WTC11 (cell line): ENCODE data around the gene RASGRP3. TPM values are rescaled to one million over a fixed set of nuclear protein-coding genes. Genes with fewer than 3 reads are reported as not detected.

Experiments
- ATAC-seq: fragments of 200-7000 bp; cut with Tn5 transposase; 2 replicates; pipeline ENCODE4 v1.10.0; 2021; ENCODE audit warnings: mild to moderate bottlenecking, moderate library complexity
- CTCF ChIA-PET: fragments of 300-600 bp; sonication (Branson Sonifier 250); formaldehyde crosslinking; loops from one replicate; lab custom pipeline; 2021; ENCODE audit warnings: antibody characterized with exemption; lab: Charles Lee
- POLR2A ChIA-PET: fragments of 350-600 bp; sonication (Branson Sonifier 250); formaldehyde crosslinking; loops from one replicate; lab custom pipeline; 2021; ENCODE audit warnings: antibody characterized with exemption; lab: Charles Lee
- DNase-seq: peaks from one replicate; pipeline ENCODE4 v3.0.0; 2021; ENCODE audit warnings: low spot score
- H3K27ac Mint-ChIP-seq: 2 replicates; pipeline ENCODE4 v1.8.0; 2021; ENCODE audit warnings: mixed read lengths
- H3K27me3 Mint-ChIP-seq: 2 replicates; pipeline ENCODE4 v1.8.0; 2021; ENCODE audit warnings: low read depth, mild to moderate bottlenecking, moderate library complexity, mixed read lengths
- H3K36me3 Mint-ChIP-seq: 2 replicates; pipeline ENCODE4 v1.8.0; 2021; ENCODE audit warnings: mixed read lengths
- H3K4me1 Mint-ChIP-seq: 2 replicates; pipeline ENCODE4 v1.8.0; 2022; ENCODE audit warnings: mixed read lengths
- H3K4me3 Mint-ChIP-seq: 2 replicates; pipeline ENCODE4 v1.8.0; 2021; ENCODE audit warnings: mild to moderate bottlenecking, moderate library complexity, mixed read lengths
- H3K9me3 Mint-ChIP-seq: 2 replicates; pipeline ENCODE4 v1.8.0; 2021; ENCODE audit warnings: mixed read lengths
- ATF1 ChIP-seq: sonication (generic); formaldehyde crosslinking; IDR thresholded peaks from 2 replicates; pipeline ENCODE4 v1.8.1; 2023; ENCODE audit warnings: mild to moderate bottlenecking, moderate library complexity, missing genetic modification reagents
- CDX4 ChIP-seq: fragments of 250-450 bp; sonication (Bioruptor Pico); IDR thresholded peaks from 2 replicates; pipeline ENCODE4 v1.9.0; 2021; ENCODE audit warnings: moderate library complexity, mild to moderate bottlenecking, inconsistent platforms, borderline replicate concordance
- E2F1 ChIP-seq: sonication (generic); formaldehyde crosslinking; IDR thresholded peaks from 2 replicates; pipeline ENCODE4 v1.8.0; 2022; ENCODE audit warnings: mild to moderate bottlenecking, missing genetic modification reagents
- ELF4 ChIP-seq: sonication (generic); formaldehyde crosslinking; IDR thresholded peaks from 2 replicates; pipeline ENCODE4 v1.8.1; 2022; ENCODE audit warnings: low read depth, mild to moderate bottlenecking, moderate library complexity, missing genetic modification reagents
- EMX1 ChIP-seq: fragments of 250-450 bp; sonication (Bioruptor Pico); IDR thresholded peaks from 2 replicates; pipeline ENCODE4 v1.8.0; 2021; ENCODE audit warnings: mild to moderate bottlenecking
- ERG ChIP-seq: fragments of 250-450 bp; sonication (Bioruptor Pico); IDR thresholded peaks from 2 replicates; pipeline ENCODE4 v1.8.0; 2021; ENCODE audit warnings: mild to moderate bottlenecking
- ESRRA ChIP-seq: sonication (generic); formaldehyde crosslinking; IDR thresholded peaks from 2 replicates; pipeline ENCODE4 v1.8.1; 2022; ENCODE audit warnings: mild to moderate bottlenecking, missing genetic modification reagents, borderline replicate concordance
- JUN ChIP-seq: sonication (generic); formaldehyde crosslinking; IDR thresholded peaks from 2 replicates; pipeline ENCODE4 v1.8.0; 2023; ENCODE audit warnings: mild to moderate bottlenecking, missing genetic modification reagents
- KAT7 ChIP-seq: sonication (generic); formaldehyde crosslinking; IDR thresholded peaks from 2 replicates; pipeline ENCODE4 v1.8.1; 2023; ENCODE audit warnings: missing genetic modification reagents, mild to moderate bottlenecking, borderline replicate concordance
- MLX ChIP-seq: sonication (generic); formaldehyde crosslinking; IDR thresholded peaks from 2 replicates; pipeline ENCODE4 v1.8.1; 2023; ENCODE audit warnings: mild to moderate bottlenecking, missing genetic modification reagents, moderate library complexity
- MYBL2 ChIP-seq: sonication (generic); formaldehyde crosslinking; IDR thresholded peaks from 2 replicates; pipeline ENCODE4 v1.8.1; 2023; ENCODE audit warnings: mild to moderate bottlenecking, moderate library complexity, missing genetic modification reagents
- NFATC4 ChIP-seq: fragments of 250-450 bp; sonication (Bioruptor Pico); IDR thresholded peaks from 2 replicates; pipeline ENCODE4 v1.9.0; 2021; ENCODE audit warnings: mild to moderate bottlenecking
- RORB ChIP-seq: fragments of 250-450 bp; sonication (Bioruptor Pico); IDR thresholded peaks from 2 replicates; pipeline ENCODE4 v1.9.0; 2021; ENCODE audit warnings: mild to moderate bottlenecking
- STAT6 ChIP-seq: sonication (generic); formaldehyde crosslinking; conservative IDR thresholded peaks from 2 replicates; pipeline ENCODE4 v1.8.1; 2023; ENCODE audit warnings: mild to moderate bottlenecking, low read depth, missing genetic modification reagents, moderate library complexity
- TCF7 ChIP-seq: sonication (generic); formaldehyde crosslinking; IDR thresholded peaks from 2 replicates; pipeline ENCODE4 v1.8.0; 2022; ENCODE audit warnings: mild to moderate bottlenecking, low read depth, missing genetic modification reagents, moderate library complexity
- TEAD4 ChIP-seq: sonication (generic); formaldehyde crosslinking; IDR thresholded peaks from 2 replicates; pipeline ENCODE4 v1.8.0; 2022; ENCODE audit warnings: mild to moderate bottlenecking, missing genetic modification reagents
- ZNF263 ChIP-seq: sonication (generic); formaldehyde crosslinking; IDR thresholded peaks from 2 replicates; pipeline ENCODE4 v1.8.1; 2022; ENCODE audit warnings: low read depth, mild to moderate bottlenecking, moderate library complexity, missing genetic modification reagents
- ZNF416 ChIP-seq: fragments of 250-450 bp; sonication (Bioruptor Pico); IDR thresholded peaks from 2 replicates; pipeline ENCODE4 v1.9.0; 2021; ENCODE audit warnings: mild to moderate bottlenecking, inconsistent platforms
- ZNF425 ChIP-seq: fragments of 250-450 bp; sonication (Bioruptor Pico); conservative IDR thresholded peaks from 2 replicates; pipeline ENCODE4 v1.9.0; 2021; ENCODE audit warnings: mild to moderate bottlenecking
- total RNA-seq: library from RNA; stranded (reverse); gene quantifications from 3 replicates; pipeline ENCODE4 v1.2.3, GENCODE V29; 2021
- TF ChIP-seq, protein P1 (sequence below): sonication (generic); formaldehyde crosslinking; IDR thresholded peaks from 2 replicates; pipeline ENCODE4 v1.8.1; 2022; ENCODE audit warnings: missing genetic modification reagents, borderline replicate concordance
- TF ChIP-seq, protein P2 (sequence below): sonication (generic); formaldehyde crosslinking; IDR thresholded peaks from 2 replicates; pipeline ENCODE4 v1.8.0; 2023; ENCODE audit warnings: mild to moderate bottlenecking, missing genetic modification reagents

RASGRP3 gene
- total RNA-seq, 1 experiment from 2014 or later = 0.11 TPM

DNA sequence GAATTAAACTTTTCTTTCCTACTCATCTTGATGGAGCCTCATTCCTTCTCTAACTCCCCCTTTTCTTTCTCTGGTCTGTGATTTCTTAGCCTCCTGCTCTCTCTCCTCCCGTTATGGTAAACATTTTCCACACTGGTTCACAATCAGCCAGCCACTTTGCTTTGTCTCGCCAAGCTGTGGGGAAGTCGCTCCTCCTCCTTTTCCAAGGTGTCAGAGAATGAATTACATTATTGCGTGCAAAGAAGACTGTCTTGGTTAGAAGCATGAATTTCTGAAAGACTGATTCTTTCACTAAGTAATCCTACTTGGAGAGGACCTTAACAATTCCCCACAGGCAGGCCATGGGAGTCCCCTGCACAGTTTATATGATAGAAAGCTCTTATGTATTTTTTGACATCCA lies 46.1 kb downstream of the RASGRP3 start:
- H3K4me1 Mint-ChIP-seq = peaks cover 5% of the 10 kb centered on the region
- DNase-seq = no peak
- ChIA-PET CTCF (no interaction called here), POLR2A (no interaction called here)
- H3K9me3 Mint-ChIP-seq = no peaks in the 10 kb centered on the region
- no peak overlapping the region for H3K27ac Mint-ChIP-seq
- no peak overlapping the region for H3K4me3 Mint-ChIP-seq
- ATAC-seq = no peak
- H3K27me3 Mint-ChIP-seq = no peaks in the 10 kb centered on the region
- H3K36me3 Mint-ChIP-seq = no peaks in the 10 kb centered on the region
- no peak for TF ChIP-seq MYBL2 (CRISPR knock-in tag)
- TF ChIP-seq ESRRA (CRISPR knock-in tag) = no peak
- TF ChIP-seq KAT7 (CRISPR knock-in tag) = no peak
- TF ChIP-seq, protein P1, sequence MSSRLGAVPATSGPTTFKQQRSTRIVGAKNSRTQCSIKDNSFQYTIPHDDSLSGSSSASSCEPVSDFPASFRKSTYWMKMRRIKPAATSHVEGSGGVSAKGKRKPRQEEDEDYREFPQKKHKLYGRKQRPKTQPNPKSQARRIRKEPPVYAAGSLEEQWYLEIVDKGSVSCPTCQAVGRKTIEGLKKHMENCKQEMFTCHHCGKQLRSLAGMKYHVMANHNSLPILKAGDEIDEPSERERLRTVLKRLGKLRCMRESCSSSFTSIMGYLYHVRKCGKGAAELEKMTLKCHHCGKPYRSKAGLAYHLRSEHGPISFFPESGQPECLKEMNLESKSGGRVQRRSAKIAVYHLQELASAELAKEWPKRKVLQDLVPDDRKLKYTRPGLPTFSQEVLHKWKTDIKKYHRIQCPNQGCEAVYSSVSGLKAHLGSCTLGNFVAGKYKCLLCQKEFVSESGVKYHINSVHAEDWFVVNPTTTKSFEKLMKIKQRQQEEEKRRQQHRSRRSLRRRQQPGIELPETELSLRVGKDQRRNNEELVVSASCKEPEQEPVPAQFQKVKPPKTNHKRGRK = no peak
- no peak for TF ChIP-seq CDX4 (CRISPR knock-in tag)
- no peak for TF ChIP-seq ERG (CRISPR knock-in tag)
- no peak for TF ChIP-seq MLX
- no peak for TF ChIP-seq TCF7 (CRISPR knock-in tag)
- TF ChIP-seq JUN (CRISPR knock-in tag) = no peak
- no peak for TF ChIP-seq ATF1 (CRISPR knock-in tag)
- TF ChIP-seq STAT6 (CRISPR knock-in tag) = no peak
- TF ChIP-seq RORB (CRISPR knock-in tag) = no peak
- TF ChIP-seq, all 79 proteins: peak for 0

DNA sequence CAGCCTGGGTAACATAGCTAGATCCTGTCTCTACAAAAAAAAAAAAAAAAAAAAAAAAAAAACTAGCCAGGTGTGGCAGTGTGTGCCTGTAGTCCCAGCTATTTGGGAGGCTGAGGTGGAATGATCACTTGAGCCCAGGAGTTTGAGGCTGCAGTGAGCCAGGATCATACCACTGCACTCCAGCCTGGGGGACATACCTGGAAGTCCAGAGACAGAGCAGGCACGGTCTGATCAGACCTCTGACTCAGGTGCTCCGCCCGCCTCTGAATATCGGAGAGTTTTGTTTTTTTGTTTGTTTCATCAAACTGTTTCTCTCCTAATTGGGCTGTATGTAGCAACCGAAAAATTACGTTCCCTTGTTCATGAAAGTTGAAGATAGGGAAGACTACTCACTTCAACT lies 49.2 kb downstream of the RASGRP3 start:
- ATAC-seq (no peak), DNase-seq (no peak)
- Mint-ChIP-seq H3K9me3 (no peaks in the 10 kb centered on the region), H3K27me3 (no peaks in the 10 kb centered on the region), H3K36me3 (no peaks in the 10 kb centered on the region), H3K4me3 (no peak overlapping the region), H3K4me1 (peaks cover 4% of the 10 kb centered on the region), H3K27ac (no peak overlapping the region)
- ChIA-PET POLR2A (no interaction called here), CTCF (no interaction called here)
- no peak for TF ChIP-seq ELF4 (CRISPR knock-in tag)
- TF ChIP-seq, protein P2, sequence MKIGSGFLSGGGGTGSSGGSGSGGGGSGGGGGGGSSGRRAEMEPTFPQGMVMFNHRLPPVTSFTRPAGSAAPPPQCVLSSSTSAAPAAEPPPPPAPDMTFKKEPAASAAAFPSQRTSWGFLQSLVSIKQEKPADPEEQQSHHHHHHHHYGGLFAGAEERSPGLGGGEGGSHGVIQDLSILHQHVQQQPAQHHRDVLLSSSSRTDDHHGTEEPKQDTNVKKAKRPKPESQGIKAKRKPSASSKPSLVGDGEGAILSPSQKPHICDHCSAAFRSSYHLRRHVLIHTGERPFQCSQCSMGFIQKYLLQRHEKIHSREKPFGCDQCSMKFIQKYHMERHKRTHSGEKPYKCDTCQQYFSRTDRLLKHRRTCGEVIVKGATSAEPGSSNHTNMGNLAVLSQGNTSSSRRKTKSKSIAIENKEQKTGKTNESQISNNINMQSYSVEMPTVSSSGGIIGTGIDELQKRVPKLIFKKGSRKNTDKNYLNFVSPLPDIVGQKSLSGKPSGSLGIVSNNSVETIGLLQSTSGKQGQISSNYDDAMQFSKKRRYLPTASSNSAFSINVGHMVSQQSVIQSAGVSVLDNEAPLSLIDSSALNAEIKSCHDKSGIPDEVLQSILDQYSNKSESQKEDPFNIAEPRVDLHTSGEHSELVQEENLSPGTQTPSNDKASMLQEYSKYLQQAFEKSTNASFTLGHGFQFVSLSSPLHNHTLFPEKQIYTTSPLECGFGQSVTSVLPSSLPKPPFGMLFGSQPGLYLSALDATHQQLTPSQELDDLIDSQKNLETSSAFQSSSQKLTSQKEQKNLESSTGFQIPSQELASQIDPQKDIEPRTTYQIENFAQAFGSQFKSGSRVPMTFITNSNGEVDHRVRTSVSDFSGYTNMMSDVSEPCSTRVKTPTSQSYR (CRISPR knock-in tag) = no peak
- no peak for TF ChIP-seq ZNF425 (CRISPR knock-in tag)
- TF ChIP-seq EMX1 (CRISPR knock-in tag) = no peak
- TF ChIP-seq ZNF416 (CRISPR knock-in tag) = no peak
- TF ChIP-seq ZNF263 (CRISPR knock-in tag) = no peak
- TF ChIP-seq E2F1 = no peak
- TF ChIP-seq, protein P1 = no peak
- no peak for TF ChIP-seq TEAD4 (CRISPR knock-in tag)
- no peak for TF ChIP-seq NFATC4
